Fibroblast of lung (primary cell): ENCODE measurements around the gene CORO2B. TPM values are rescaled to one million over a fixed set of nuclear protein-coding genes. Genes with fewer than 3 reads are reported as not detected.

Source experiments
- DNase-seq, 2 donors: peaks; one replicate each; pipeline versions ENCODE4 v3.0.0 to v3.0.0-alpha.2; 2010; ENCODE audit warnings: low read depth in 2 of 2
- H2AFZ ChIP-seq: 2 replicates; pipeline ENCODE4 v1.5.1; 2012; ENCODE audit warnings: low read length, control low read depth, inconsistent platforms
- H3K27ac ChIP-seq: 2 replicates; pipeline ENCODE4 v1.5.1; 2011; ENCODE audit warnings: low read length, control low read depth; ENCODE audit not compliant: insufficient read depth
- H3K27me3 ChIP-seq: 2 replicates; pipeline ENCODE4 v1.5.1; 2011; ENCODE audit warnings: mild to moderate bottlenecking, low read length; ENCODE audit not compliant: control insufficient read depth, insufficient read depth
- H3K36me3 ChIP-seq: 2 replicates; pipeline ENCODE4 v1.5.1; 2011; ENCODE audit warnings: low read length; ENCODE audit not compliant: control insufficient read depth, insufficient read depth
- H3K4me1 ChIP-seq: 2 replicates; pipeline ENCODE4 v1.5.1; 2011; ENCODE audit warnings: low read length; ENCODE audit not compliant: control insufficient read depth, insufficient read depth; ENCODE audit errors: extremely low read depth
- H3K4me2 ChIP-seq: 2 replicates; pipeline ENCODE4 v1.5.1; 2011; ENCODE audit warnings: low read length, control low read depth; ENCODE audit not compliant: insufficient read depth; ENCODE audit errors: extremely low read depth
- H3K4me3 ChIP-seq, 4 experiments: fragments of 200-600 bp in 1 of 4; sonication (generic) in 1 of 4; replicated peaks in 1 of 4; 2 replicates each; pipeline ENCODE4 v1.5.1; 2011 to 2016; ENCODE audit warnings: low read length in 4 of 4, low read depth in 3 of 4, mild to moderate bottlenecking in 3 of 4, control low read depth in 2 of 4, inconsistent platforms in 1 of 4, mixed read lengths in 1 of 4; ENCODE audit not compliant: insufficient read depth in 1 of 4; ENCODE audit errors: control extremely low read depth in 1 of 4
- H3K79me2 ChIP-seq: 2 replicates; pipeline ENCODE4 v1.5.1; 2012; ENCODE audit warnings: mild to moderate bottlenecking, low read length, inconsistent platforms; ENCODE audit not compliant: control insufficient read depth, insufficient read depth
- H3K9ac ChIP-seq: 2 replicates; pipeline ENCODE4 v1.5.1; 2011; ENCODE audit warnings: mild to moderate bottlenecking, low read length, control low read depth; ENCODE audit not compliant: insufficient read depth
- H3K9me3 ChIP-seq: 2 replicates; pipeline ENCODE4 v1.5.1; 2012; ENCODE audit warnings: low read depth, low read length; ENCODE audit not compliant: control insufficient read depth, insufficient read depth
- H4K20me1 ChIP-seq: 2 replicates; pipeline ENCODE4 v1.5.1; 2011; ENCODE audit warnings: low read length; ENCODE audit not compliant: control insufficient read depth, insufficient read depth; ENCODE audit errors: extremely low read depth
- CTCF ChIP-seq, 2 donors: IDR thresholded peaks in 1 of 2; conservative IDR thresholded peaks in 1 of 2; 1 replicate in 1 of 2; 2 replicates in 1 of 2; pipeline ENCODE4 v1.5.1; 2011 to 2012; ENCODE audit warnings: low read length in 2 of 2, control low read depth in 1 of 2, inconsistent platforms in 1 of 2, low read depth in 1 of 2, mild to moderate bottlenecking in 1 of 2
- EZH2 ChIP-seq: IDR thresholded peaks from 2 replicates; pipeline ENCODE4 v1.5.1; 2012; ENCODE audit warnings: low read length, control low read depth, mild to moderate bottlenecking; ENCODE audit errors: missing control alignments
- polyA plus RNA-seq, 2 donors: library from polyadenylated mRNA; depleted of rRNA in 1 of 2; stranded (reverse) in 1 of 2; unstranded in 1 of 2; fragments of >200 nt; gene quantifications; 2 replicates each; pipeline ENCODE4 v1.2.1, GENCODE V29; 2011 to 2012; ENCODE audit warnings: missing spikeins in 1 of 2
- total RNA-seq: library from RNA; depleted of rRNA; stranded (reverse); fragments of >200 nt; gene quantifications from 2 replicates; pipeline ENCODE4 v1.2.1, GENCODE V29; 2014

The CORO2B gene
- total and polyA plus RNA-seq, 2 donors (not counting 1 experiment from before 2014, with no cell fraction given), result 17.5 to 25.3 TPM

GRCh38 chr15:68595260-68595564 is 16.4 kb downstream of the CORO2B start:
- no peaks in the 10 kb centered on the region for H3K36me3 ChIP-seq
- peaks cover 38% of the 10 kb centered on the region for H3K4me1 ChIP-seq
- H3K4me3 ChIP-seq, result no peak overlapping the region
- no peak for DNase-seq
- H4K20me1 ChIP-seq, result no peaks in the 10 kb centered on the region
- TF ChIP-seq CTCF (conservative IDR thresholded peaks at IDR 0.05 in 1 of 2, IDR thresholded peaks at IDR 0.05 in 1 of 2; ENCODE audit: low read depth in 1 of 2, low read length in 2 of 2), result no peak
- TF ChIP-seq EZH2, result no peak
- H3K79me2 ChIP-seq, result peaks cover 91% of the 10 kb centered on the region
- no peaks in the 10 kb centered on the region for H3K9me3 ChIP-seq
- no peak overlapping the region for H3K4me2 ChIP-seq
- H3K9ac ChIP-seq, result no peak overlapping the region
- H3K27me3 ChIP-seq, result no peaks in the 10 kb centered on the region
- H3K27ac ChIP-seq, result no peak overlapping the region
- H2AFZ ChIP-seq, result no peak overlapping the region

GRCh38 chr15:68595761-68596160 is 17.0 kb downstream of the CORO2B start:
- no peak overlapping the region for H3K27ac ChIP-seq
- no peak overlapping the region for H3K9ac ChIP-seq
- H3K4me3 ChIP-seq, result no peak overlapping the region
- no peak overlapping the region for H2AFZ ChIP-seq
- H4K20me1 ChIP-seq, result no peaks in the 10 kb centered on the region
- no peaks in the 10 kb centered on the region for H3K36me3 ChIP-seq
- H3K4me2 ChIP-seq, result no peak overlapping the region
- DNase-seq, result no peak
- peaks cover 91% of the 10 kb centered on the region for H3K79me2 ChIP-seq
- TF ChIP-seq EZH2 (no peak), CTCF (conservative IDR thresholded peaks at IDR 0.05 in 1 of 2, IDR thresholded peaks at IDR 0.05 in 1 of 2; ENCODE audit: low read depth in 1 of 2, low read length in 2 of 2) (no peak)
- H3K9me3 ChIP-seq, result no peaks in the 10 kb centered on the region
- H3K4me1 ChIP-seq, result peaks cover 35% of the 10 kb centered on the region
- no peaks in the 10 kb centered on the region for H3K27me3 ChIP-seq

- TF ChIP-seq CTCF (conservative IDR thresholded peaks at IDR 0.05 in 1 of 2, IDR thresholded peaks at IDR 0.05 in 1 of 2; ENCODE audit: low read depth in 1 of 2, low read length in 2 of 2) (no peak), EZH2 (no peak)
- Histone ChIP-seq H3K4me2 (no peak overlapping the region), H3K9ac (no peak overlapping the region), H3K4me1 (peaks cover 37% of the 10 kb centered on the region), H3K36me3 (no peaks in the 10 kb centered on the region), H4K20me1 (no peaks in the 10 kb centered on the region), H3K9me3 (no peaks in the 10 kb centered on the region), H3K79me2 (peaks cover 90% of the 10 kb centered on the region), H2AFZ (no peak overlapping the region), H3K4me3 (no peak overlapping the region), H3K27me3 (no peaks in the 10 kb centered on the region), H3K27ac (no peak overlapping the region)
- DNase-seq, result no peak
Measured at GRCh38 chr15:68596691-68597090, 17.9 kb downstream of the CORO2B start.
